Measurements from ENCODE around the gene USF1.
"Not testable (repeated sequence)": the region's sequence is repeated elsewhere in the genome, so short reads cannot be mapped to it uniquely, and the experiment has no call there.

Gene USF1

GRCh38 chr1:161079436-161080110 is 33.8 kb upstream of the USF1 start:
- no peak for DNase-seq (ENCODE audit: low read depth, low spot score)

- no peak for DNase-seq (ENCODE audit: low read depth, low spot score)
These were observed 31.6 kb upstream of the USF1 start for GRCh38 chr1:161077426-161077825.

GRCh38 chr1:161076410-161076809 is 30.6 kb upstream of the USF1 start:
- DNase-seq (ENCODE audit: low read depth, low spot score) = no peak

- no peak for DNase-seq (ENCODE audit: low read depth, low spot score)
These were observed 29.0 kb upstream of the USF1 start for GRCh38 chr1:161074676-161075368.

GRCh38 chr1:161073474-161074121 is 27.8 kb upstream of the USF1 start:
- DNase-seq (ENCODE audit: low read depth, low spot score) = no peak

GRCh38 chr1:161072751-161073449 is 27.1 kb upstream of the USF1 start:
- DNase-seq (ENCODE audit: low read depth, low spot score) = no peak

GRCh38 chr1:161071886-161072371 is 26.2 kb upstream of the USF1 start:
- no peak for DNase-seq (ENCODE audit: low read depth, low spot score)

GRCh38 chr1:161070761-161071160 is 25.0 kb upstream of the USF1 start:
- no peak for DNase-seq (ENCODE audit: low read depth, low spot score)

GRCh38 chr1:161069731-161070270 is 24.0 kb upstream of the USF1 start, which contains the start of gene ARHGAP30:
TSS of gene ARHGAP30 (minus strand) at chr1:161069891. CDS start at chr1:161069624, 267 bp downstream.
- DNase-seq (ENCODE audit: low read depth, low spot score) = peak; percentile 45

- DNase-seq (ENCODE audit: low read depth, low spot score) = no peak
These were observed 23.5 kb upstream of the USF1 start for GRCh38 chr1:161069241-161069640.

GRCh38 chr1:161068306-161069234 is 22.8 kb upstream of the USF1 start:
- DNase-seq (ENCODE audit: low read depth, low spot score) = peak; percentile 37

- DNase-seq (ENCODE audit: low read depth, low spot score) = no peak
These were observed 20.9 kb upstream of the USF1 start for GRCh38 chr1:161066694-161067093.

GRCh38 chr1:161065681-161066080 is 19.9 kb upstream of the USF1 start:
- not testable (repeated sequence) for DNase-seq (ENCODE audit: low read depth, low spot score)

- DNase-seq (ENCODE audit: low read depth, low spot score) = not testable (repeated sequence)
These were observed 18.2 kb upstream of the USF1 start for GRCh38 chr1:161063936-161064335.

GRCh38 chr1:161061419-161061818 is 15.6 kb upstream of the USF1 start:
- no peak for DNase-seq (ENCODE audit: low read depth, low spot score)

- DNase-seq (ENCODE audit: low read depth, low spot score) = no peak
These were observed 13.5 kb upstream of the USF1 start for GRCh38 chr1:161059293-161059692.

GRCh38 chr1:161054805-161055204 is 9.0 kb upstream of the USF1 start:
- DNase-seq (ENCODE audit: low read depth, low spot score) = no peak

GRCh38 chr1:161054232-161054631 is 8.5 kb upstream of the USF1 start:
- DNase-seq (ENCODE audit: low read depth, low spot score) = no peak

- no peak for DNase-seq (ENCODE audit: low read depth, low spot score)
These were observed 7.1 kb upstream of the USF1 start for GRCh38 chr1:161052899-161053298.

- DNase-seq (ENCODE audit: low read depth, low spot score) = no peak
These were observed 5.4 kb upstream of the USF1 start for GRCh38 chr1:161051219-161051618.

Data from activated naive CD8-positive, alpha-beta T cell treated with anti-CD3 and anti-CD28 coated beads, Interleukin-2, amount 50 U/mL, for 16 hours (primary cell).